Heart left ventricle (tissue), 16 donors: ENCODE data around the gene TMPRSS7. TPM values are rescaled to one million over a fixed set of nuclear protein-coding genes. Genes with fewer than 3 reads are reported as not detected.
"Not testable (repeated sequence)": the region's sequence is repeated elsewhere in the genome, so short reads cannot be mapped to it uniquely, and the experiment has no call there.

Source experiments
- ATAC-seq, 4 donors: fragments of 200-7000 bp; cut with Tn5 transposase; one replicate each; pipeline ENCODE4 v1.9.1; 2020 to 2022; ENCODE audit warnings: moderate library complexity in 4 of 4, mild to moderate bottlenecking in 3 of 4, moderate number of reproducible peaks in 1 of 4
- DNase-seq, 5 donors: peaks; one replicate each; pipeline ENCODE4 v3.0.0-alpha.2; 2020
- H3K27ac ChIP-seq, 12 donors: fragments of 200-600 bp; sonication (generic) in 4 of 12; one replicate each; pipeline versions ENCODE4 v1.5.0 to v1.8.0; 2016 to 2022; ENCODE audit warnings: mild to moderate bottlenecking in 2 of 12
- H3K27me3 ChIP-seq, 9 donors: fragments of 200-600 bp; sonication (generic) in 2 of 9; one replicate each; pipeline versions ENCODE4 v1.5.1 to v1.8.0; 2016 to 2022; ENCODE audit warnings: mild to moderate bottlenecking in 3 of 9
- H3K36me3 ChIP-seq, 9 donors: fragments of 200-600 bp; sonication (generic) in 2 of 9; one replicate each; pipeline versions ENCODE4 v1.5.0 to v1.8.0; 2018 to 2022; ENCODE audit warnings: mild to moderate bottlenecking in 2 of 9
- H3K4me1 ChIP-seq, 12 donors: fragments of 200-600 bp; sonication (generic) in 4 of 12; one replicate each; pipeline versions ENCODE4 v1.5.0 to v1.8.0; 2016 to 2022; ENCODE audit warnings: mild to moderate bottlenecking in 3 of 12
- H3K4me3 ChIP-seq, 12 donors: fragments of 200-600 bp; sonication (generic) in 4 of 12; one replicate each; pipeline versions ENCODE4 v1.5.0 to v1.8.0; 2017 to 2022; ENCODE audit warnings: mild to moderate bottlenecking in 9 of 12, moderate library complexity in 4 of 12
- H3K9me3 ChIP-seq, 12 donors: fragments of 200-600 bp; sonication (generic) in 4 of 12; one replicate each; pipeline versions ENCODE4 v1.5.0 to v1.8.0; 2016 to 2022; ENCODE audit warnings: mild to moderate bottlenecking in 1 of 12
- POLR2A ChIP-seq, 2 donors: fragments of 450-650 bp; IDR thresholded peaks; one replicate each; pipeline ENCODE4 v1.6.1; 2017; ENCODE audit warnings: antibody characterized with exemption in 2 of 2, mild to moderate bottlenecking in 2 of 2, moderate library complexity in 2 of 2
- WGBS, 4 donors: extraction: QIAGEN DNeasy Blood & Tissue Kit in 2 of 4; methylation state at CpG; one replicate each; pipeline versions ENCODE4 v1.1.5 to v1.1.7; 2013 to 2018; 5-methylcytosine and 5-hydroxymethylcytosine counted together
- intact Hi-C, 10 donors: fragments of 100-400 bp; cut with DNase I; formaldehyde crosslinking; loops; one replicate each; pipeline versions ENCODE4 v1.11.1 to v1.14.2; 2022
- polyA plus RNA-seq, 2 donors: library from polyadenylated mRNA; stranded (reverse); fragments of 200-250 nt; gene quantifications; one replicate each; pipeline ENCODE4 v1.2.3, GENCODE V29; 2013
- total RNA-seq, 9 donors: library from RNA; depleted of rRNA in 2 of 9; stranded (reverse); fragments of >200 nt in 2 of 9; fragmentation: NEBNext Ultra II Directional in 3 of 9; extraction: Animal tissue kit (Norgen Biotek cat#: 25700) in 3 of 9; gene quantifications; one replicate each; pipeline versions ENCODE4 v1.1.0 to v1.2.4, GENCODE V29; 2016 to 2023
- TF ChIP-seq, protein P1 (sequence below), 12 donors: fragments of 200-600 bp; sonication (generic) in 4 of 12; IDR thresholded peaks; one replicate each; pipeline versions ENCODE4 v1.5.0 to v1.8.0; 2018 to 2022; ENCODE audit warnings: antibody characterized with exemption in 12 of 12, mild to moderate bottlenecking in 5 of 12
- donor health status: ischemic (EF 13 %, LVEDD 7.1; RV severe dilation, severe dysfunction).
- donor health status: healthy with polysubstance abuse.
- donor health status: DM: no; HTN: yes; CAD: no.
- donor health status: DM: no; HTN: no; CAD: no.
- donor health status: ischemic (EF 25% LVEDD 6.9; RV normal size, moderate dysfunction).
- donor health status: ischemic (EF 25% LVEDD 5.7; RV mildly dilated, moderate dysfunction).
- donor health status: healthy.
- donor health status: DM: yes; HTN: yes; CAD: no.
- donor health status: ischemic (EF 35%, LVEDD 5.7; RV mildly dilated, moderate dysfunction).
- donor health status: nonischemic (EF 11% LVEDD 7.7; RV severe dilation, severe dysfunction).
- donor health status: DM: yes; HTN: yes; CAD: no.
- donor health status: PGD.
- donor health status: ischemic (EF 29% LVEDD 5.4; RV normal size, mild dysfunction).
- donor health status: nonischemic (EF 23%, LVEDD 6.1; RV moderate dilation, normal function).

The TMPRSS7 gene
- total and polyA plus RNA-seq, 11 donors = not detected

DNA sequence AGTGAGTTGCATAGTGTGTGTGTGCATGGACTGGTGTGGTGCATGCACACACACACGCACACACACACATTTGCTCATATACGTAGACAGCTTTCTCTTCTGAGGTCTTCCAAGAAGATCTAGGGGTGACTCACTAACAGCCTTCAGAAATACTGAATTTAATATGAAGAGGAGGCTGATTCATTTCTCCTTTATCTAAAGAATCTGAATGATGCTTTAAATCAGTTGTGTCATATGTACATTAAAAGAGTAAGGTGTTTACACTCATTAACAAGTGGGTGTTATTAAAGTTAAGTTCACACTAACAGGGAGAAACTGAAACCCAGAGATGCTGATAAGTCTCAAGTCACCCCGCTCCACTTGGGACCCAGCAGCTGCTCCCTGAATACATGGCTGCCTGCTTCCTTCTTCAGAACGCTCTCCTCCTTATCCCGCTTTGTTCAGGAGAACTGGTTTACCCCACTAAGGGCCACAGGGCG lies 22.0 kb downstream of the TMPRSS7 start:
- H3K9me3 ChIP-seq = no peaks in the 10 kb centered on the region
- no peak for TF ChIP-seq POLR2A (IDR thresholded peaks at IDR 0.05)
- TF ChIP-seq, protein P1, sequence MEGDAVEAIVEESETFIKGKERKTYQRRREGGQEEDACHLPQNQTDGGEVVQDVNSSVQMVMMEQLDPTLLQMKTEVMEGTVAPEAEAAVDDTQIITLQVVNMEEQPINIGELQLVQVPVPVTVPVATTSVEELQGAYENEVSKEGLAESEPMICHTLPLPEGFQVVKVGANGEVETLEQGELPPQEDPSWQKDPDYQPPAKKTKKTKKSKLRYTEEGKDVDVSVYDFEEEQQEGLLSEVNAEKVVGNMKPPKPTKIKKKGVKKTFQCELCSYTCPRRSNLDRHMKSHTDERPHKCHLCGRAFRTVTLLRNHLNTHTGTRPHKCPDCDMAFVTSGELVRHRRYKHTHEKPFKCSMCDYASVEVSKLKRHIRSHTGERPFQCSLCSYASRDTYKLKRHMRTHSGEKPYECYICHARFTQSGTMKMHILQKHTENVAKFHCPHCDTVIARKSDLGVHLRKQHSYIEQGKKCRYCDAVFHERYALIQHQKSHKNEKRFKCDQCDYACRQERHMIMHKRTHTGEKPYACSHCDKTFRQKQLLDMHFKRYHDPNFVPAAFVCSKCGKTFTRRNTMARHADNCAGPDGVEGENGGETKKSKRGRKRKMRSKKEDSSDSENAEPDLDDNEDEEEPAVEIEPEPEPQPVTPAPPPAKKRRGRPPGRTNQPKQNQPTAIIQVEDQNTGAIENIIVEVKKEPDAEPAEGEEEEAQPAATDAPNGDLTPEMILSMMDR (IDR thresholded peaks at IDR 0.05) = no peak
- no peak overlapping the region for H3K27ac ChIP-seq
- peaks cover 0 to 2% (median 0%) of the 10 kb centered on the region in 9 donors for H3K27me3 ChIP-seq
- intact Hi-C loops = no loop called here
- WGBS, 4 donors = 86 to 92% (median 89%) methylated on average over 6 of the region's 6 CpGs
- H3K36me3 ChIP-seq = no peaks in the 10 kb centered on the region
- ATAC-seq (no peak), DNase-seq (no peak)
- no peak overlapping the region for H3K4me3 ChIP-seq
- H3K4me1 ChIP-seq = no peaks in the 10 kb centered on the region

DNA sequence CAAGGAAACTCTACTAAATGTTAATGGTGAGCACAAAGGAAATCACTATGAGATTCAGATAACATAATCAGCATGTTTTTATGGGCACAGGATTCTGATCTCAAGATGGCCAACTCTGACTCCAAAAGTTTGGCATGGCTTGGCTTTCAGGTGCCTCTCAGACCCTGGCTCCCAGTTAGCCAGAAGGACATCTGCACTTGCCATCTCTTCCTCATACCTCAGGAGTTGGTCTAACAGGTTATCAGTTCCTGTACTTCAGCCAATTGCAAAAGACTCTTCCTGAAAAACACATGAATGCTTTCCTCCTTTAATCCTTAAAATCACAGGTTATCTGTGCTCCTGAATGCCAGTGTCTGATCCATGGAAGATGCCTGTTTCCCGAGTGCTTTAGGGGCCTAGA lies 25.0 kb downstream of the TMPRSS7 start:
- no peaks in the 10 kb centered on the region for H3K36me3 ChIP-seq
- no peaks in the 10 kb centered on the region for H3K27me3 ChIP-seq
- TF ChIP-seq, protein P1 (IDR thresholded peaks at IDR 0.05) = no peak
- TF ChIP-seq POLR2A (IDR thresholded peaks at IDR 0.05) = no peak
- DNase-seq (no peak), ATAC-seq (no peak)
- no peak overlapping the region for H3K4me3 ChIP-seq
- H3K9me3 ChIP-seq = no peaks in the 10 kb centered on the region
- WGBS, 4 donors = 73 to 93% (median 84%) methylated on average over 1 of the region's 1 CpG
- intact Hi-C loops = no loop called here
- H3K4me1 ChIP-seq = no peaks in the 10 kb centered on the region
- no peak overlapping the region for H3K27ac ChIP-seq

DNA sequence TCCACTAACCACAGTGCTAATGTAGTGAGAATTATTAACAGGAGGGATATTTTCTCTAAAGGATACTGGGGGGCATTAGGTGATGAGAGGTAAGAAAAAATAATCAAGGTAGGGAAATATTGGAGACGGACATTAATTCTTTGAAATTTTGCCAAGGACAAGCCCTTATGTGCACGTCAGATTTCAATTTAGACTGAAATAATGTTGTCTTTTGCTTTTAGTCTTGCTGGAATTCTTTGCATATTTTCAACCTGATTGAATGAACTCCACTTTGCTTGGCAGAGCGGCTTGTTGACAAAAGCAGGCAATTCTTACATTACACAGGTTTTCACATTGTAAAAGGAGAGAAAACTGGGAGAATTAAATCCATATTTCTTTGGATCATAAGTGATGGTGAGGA lies 26.6 kb downstream of the TMPRSS7 start:
- Histone ChIP-seq H3K27ac (no peak overlapping the region), H3K36me3 (no peaks in the 10 kb centered on the region), H3K4me1 (no peaks in the 10 kb centered on the region), H3K27me3 (no peaks in the 10 kb centered on the region), H3K9me3 (no peaks in the 10 kb centered on the region), H3K4me3 (no peak overlapping the region)
- 53 to 67% (median 62%) methylated on average over 3 of the region's 3 CpGs for WGBS, 4 donors
- ATAC-seq (no peak), DNase-seq (no peak)
- intact Hi-C loops = no loop called here
- no peak for TF ChIP-seq POLR2A (IDR thresholded peaks at IDR 0.05)
- TF ChIP-seq, protein P1 (IDR thresholded peaks at IDR 0.05) = no peak

DNA sequence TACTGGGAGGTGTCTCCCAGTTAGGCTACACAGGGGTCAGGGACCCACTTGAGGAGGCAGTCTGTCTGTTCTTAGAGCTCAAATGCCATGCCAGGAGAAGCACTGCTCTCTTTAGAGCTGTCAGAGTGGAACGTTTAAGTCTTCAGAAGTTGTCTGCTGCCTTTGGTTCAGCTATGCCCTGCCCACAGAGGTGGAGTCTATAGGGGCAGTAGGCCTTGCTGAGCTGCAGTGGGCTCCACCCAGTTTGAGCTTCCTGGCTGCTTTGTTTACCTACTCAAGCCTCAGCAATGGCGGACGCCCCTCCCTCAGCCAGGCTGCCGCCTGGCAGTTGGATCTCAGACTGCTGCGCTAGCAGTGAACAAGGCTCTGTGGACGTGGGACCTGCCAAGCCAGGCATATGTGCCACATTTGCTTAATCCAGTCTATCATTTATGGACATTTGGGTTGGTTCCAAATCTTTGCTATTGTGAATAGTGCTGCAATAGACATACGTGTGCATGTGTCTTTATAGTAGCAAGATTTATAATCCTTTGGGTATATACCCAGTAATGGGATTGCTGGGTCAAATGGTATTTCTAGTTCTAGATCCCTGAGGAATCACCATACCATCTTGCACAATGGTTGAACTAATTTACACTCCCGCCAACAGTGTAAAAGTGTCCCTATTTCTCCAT lies 38.0 kb downstream of the TMPRSS7 start:
- H3K36me3 ChIP-seq, H3K27ac ChIP-seq, intact Hi-C loops, H3K27me3 ChIP-seq, ATAC-seq, H3K9me3 ChIP-seq, H3K4me3 ChIP-seq, DNase-seq: not testable (repeated sequence)
- H3K4me1 ChIP-seq = peaks cover 0 to 11% (median 0%) of the 10 kb centered on the region in 12 donors
- WGBS, 4 donors = 78 to 86% (median 81%) methylated on average over 8 of the region's 8 CpGs

DNA sequence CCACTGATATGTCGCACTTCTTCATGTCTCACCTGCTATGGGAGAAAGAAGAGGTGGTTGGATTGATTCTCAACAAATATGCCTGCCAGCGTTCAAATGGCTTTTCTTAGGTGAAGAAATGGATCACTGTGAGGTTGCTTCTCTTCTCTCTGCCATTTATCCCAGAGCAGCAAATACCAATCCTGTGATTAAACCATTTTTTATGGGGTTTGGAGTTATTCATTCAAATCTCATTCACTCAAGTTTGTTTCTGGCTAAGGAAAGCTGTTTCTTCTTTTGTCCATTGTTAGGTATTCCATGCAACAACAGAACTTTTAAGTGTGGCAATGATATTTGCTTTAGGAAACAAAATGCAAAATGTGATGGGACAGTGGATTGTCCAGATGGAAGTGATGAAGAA lies 39.5 kb downstream of the TMPRSS7 start:
- WGBS, 4 donors = 88 to 98% (median 94%) methylated on average over 2 of the region's 2 CpGs
- Histone ChIP-seq H3K4me1 (peaks cover 0 to 11% (median 0%) of the 10 kb centered on the region in 12 donors), H3K27me3 (no peaks in the 10 kb centered on the region), H3K27ac (no peak overlapping the region), H3K9me3 (no peaks in the 10 kb centered on the region), H3K36me3 (no peaks in the 10 kb centered on the region), H3K4me3 (no peak overlapping the region)
- no peak for ATAC-seq
- no peak for DNase-seq
- intact Hi-C loops = no loop called here
- no peak for TF ChIP-seq POLR2A (IDR thresholded peaks at IDR 0.05)
- TF ChIP-seq, protein P1 (IDR thresholded peaks at IDR 0.05) = no peak
